Lower leg skin (tissue), 4 donors: ENCODE data around the gene METTL6. TPM values are rescaled to one million over a fixed set of nuclear protein-coding genes. Genes with fewer than 3 reads are reported as not detected.

Source experiments
- DNase-seq, 2 donors: peaks; one replicate each; pipeline ENCODE4 v3.0.0-alpha.2; 2019; ENCODE audit warnings: low spot score in 2 of 2
- H3K4me3 ChIP-seq: fragments of 200-600 bp; sonication (generic); 2 replicates; pipeline ENCODE4 v1.5.1; 2017; ENCODE audit warnings: mild to moderate bottlenecking, low read depth; ENCODE audit not compliant: poor library complexity, severe bottlenecking
- CTCF ChIP-seq, 3 donors: fragments of 450-650 bp; IDR thresholded peaks; one replicate each; pipeline ENCODE4 v1.5.1; 2016; ENCODE audit warnings: antibody characterized with exemption in 3 of 3, mild to moderate bottlenecking in 3 of 3, moderate library complexity in 2 of 3
- POLR2A ChIP-seq, 2 donors: fragments of 450-650 bp; IDR thresholded peaks; one replicate each; pipeline ENCODE4 v1.6.1; 2016 to 2017; ENCODE audit warnings: antibody characterized with exemption in 2 of 2, mild to moderate bottlenecking in 1 of 2, moderate library complexity in 1 of 2
- WGBS, 2 donors: methylation state at CpG; one replicate each; pipeline ENCODE4 v1.1.5; 2018; 5-methylcytosine and 5-hydroxymethylcytosine counted together
- intact Hi-C: fragments of 100-400 bp; cut with DNase I; formaldehyde crosslinking; loops from one replicate; pipeline ENCODE4 v1.15.0; 2023; ENCODE audit warnings: low total_unique reads
- total RNA-seq, 4 donors: library from RNA; depleted of rRNA; stranded (reverse); fragments of >200 nt; gene quantifications; one replicate each; pipeline ENCODE4 v1.1.0, GENCODE V29; 2016

METTL6 gene
- total RNA-seq, 4 donors from 2014 or later, result 4.9 to 15.2 (median 7.9) TPM

DNA sequence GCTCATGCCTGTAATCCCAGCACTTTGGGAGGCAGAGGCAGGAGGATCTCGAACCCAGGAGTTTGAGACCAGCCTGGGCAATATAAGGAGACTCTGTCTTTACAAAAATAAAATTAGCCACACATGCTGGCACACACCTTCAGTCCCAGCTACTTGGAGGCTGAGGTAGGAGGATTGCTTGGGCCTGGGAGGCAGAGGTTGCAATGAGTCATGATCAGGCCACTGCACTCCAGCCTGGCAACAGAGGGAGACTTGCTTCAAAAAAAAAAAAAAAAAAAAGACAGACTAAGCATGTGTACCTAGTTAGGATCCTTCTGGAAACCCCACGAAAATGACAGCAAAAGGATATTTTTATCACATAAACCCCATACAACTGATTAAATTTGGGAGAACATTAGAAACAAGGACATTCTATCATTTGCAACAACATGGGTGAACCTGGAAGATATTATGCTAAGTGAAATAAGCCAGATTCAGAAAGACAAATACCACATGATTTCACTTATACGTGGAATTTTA is 44.9 kb downstream of the METTL6 start:
- H3K4me3 ChIP-seq, result no peak overlapping the region
- intact Hi-C loops, result no loop called here
- no peak for TF ChIP-seq CTCF (IDR thresholded peaks at IDR 0.05)
- TF ChIP-seq POLR2A (IDR thresholded peaks at IDR 0.05), result no peak
- DNase-seq, result peak in 1 of 2 donors; percentile 76
- whole genome bisulfite sequencing, 2 donors, result 65 to 78% methylated on average over 3 of the region's 3 CpGs

GRCh38 chr3:15380980-15381890 is 46.1 kb downstream of the METTL6 start:
- peak in 1 of 2 donors; percentile 77 for DNase-seq
- H3K4me3 ChIP-seq, result no peak overlapping the region
- intact Hi-C loops, result no loop called here
- TF ChIP-seq POLR2A (IDR thresholded peaks at IDR 0.05) (no peak), CTCF (IDR thresholded peaks at IDR 0.05) (no peak)
- WGBS, 2 donors, result 70 to 73% methylated on average over 6 of the region's 6 CpGs

DNA sequence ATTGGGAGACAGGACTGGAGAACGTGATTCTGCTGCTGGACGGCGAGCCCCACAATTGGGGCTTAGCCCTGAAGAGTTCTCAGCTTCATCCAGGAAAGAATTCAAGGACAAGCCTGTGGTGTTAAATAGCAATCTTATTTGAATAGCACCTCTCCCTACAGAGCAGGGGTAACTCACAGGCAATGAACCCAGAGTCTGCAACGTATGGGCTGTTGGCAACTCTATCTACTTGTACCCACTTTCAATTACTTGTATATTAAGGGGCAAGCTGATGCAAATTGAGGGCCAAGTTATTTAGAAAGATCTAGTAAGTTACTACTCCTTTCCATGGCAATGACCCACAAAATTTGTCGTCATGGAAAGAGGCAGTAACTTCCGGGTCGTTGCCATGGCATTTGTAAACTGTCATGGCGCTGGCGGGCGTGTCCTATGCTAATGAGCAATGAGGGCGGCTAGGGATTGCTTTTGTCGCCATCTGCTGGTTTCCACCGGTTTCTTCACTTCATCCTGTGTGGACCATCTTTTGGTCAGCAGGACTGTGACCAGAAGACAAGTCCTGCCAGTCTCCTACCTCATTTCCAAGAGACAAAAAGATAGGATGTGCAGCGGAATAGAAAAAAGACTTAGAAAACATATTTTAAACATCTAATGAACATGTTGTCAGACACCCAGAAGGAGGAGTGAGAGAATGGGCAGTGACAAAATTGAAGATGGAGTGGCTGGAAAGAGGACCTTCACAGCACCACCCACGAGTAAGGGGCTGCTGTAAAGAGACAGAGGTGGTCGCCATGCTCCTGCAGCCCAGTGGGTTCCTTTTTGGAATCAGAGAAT is 49.2 kb downstream of the METTL6 start:
- TF ChIP-seq POLR2A (IDR thresholded peaks at IDR 0.05) (no peak), CTCF (IDR thresholded peaks at IDR 0.05) (peak in 1 of 3 donors; percentile 76)
- intact Hi-C loops, result loop anchor here (5.0 kb wide), 1 partner anchor 111 kb away; no protein-coding TSS in a partner anchor
- no peak overlapping the region for H3K4me3 ChIP-seq

GRCh38 chr3:15375461-15376000 is 51.8 kb downstream of the METTL6 start:
- no peak overlapping the region for H3K4me3 ChIP-seq
- DNase-seq, result peak in 1 of 2 donors; percentile 61
- WGBS, 2 donors, result 95% methylated on average over 22 of the region's 22 CpGs
- intact Hi-C loops, result loop anchor here (5.0 kb wide), 1 partner anchor 108 kb away; no protein-coding TSS in a partner anchor
- TF ChIP-seq CTCF (IDR thresholded peaks at IDR 0.05), result no peak
- TF ChIP-seq POLR2A (IDR thresholded peaks at IDR 0.05), result no peak

More for the DNA sequence above, 49.2 kb downstream of the METTL6 start:
- 27 to 28% methylated on average over 16 of the region's 16 CpGs for WGBS, 2 donors
- peak; percentile 93 to 98 for DNase-seq

GRCh38 chr3:15372918-15373317 is 54.4 kb downstream of the METTL6 start:
- no peak overlapping the region for H3K4me3 ChIP-seq
- intact Hi-C loops, result no loop called here
- no peak for TF ChIP-seq CTCF (IDR thresholded peaks at IDR 0.05)
- no peak for TF ChIP-seq POLR2A (IDR thresholded peaks at IDR 0.05)
- peak in 1 of 2 donors; percentile 23 for DNase-seq
- WGBS, 2 donors, result 88 to 95% methylated on average over 4 of the region's 4 CpGs
